ENCODE results near the gene RAD51B. TPM values are rescaled to one million over a fixed set of nuclear protein-coding genes. Genes with fewer than 3 reads are reported as not detected.

The RAD51B gene
- total RNA-seq, 1 experiment from 2014 or later, result 16.7 TPM

DNA sequence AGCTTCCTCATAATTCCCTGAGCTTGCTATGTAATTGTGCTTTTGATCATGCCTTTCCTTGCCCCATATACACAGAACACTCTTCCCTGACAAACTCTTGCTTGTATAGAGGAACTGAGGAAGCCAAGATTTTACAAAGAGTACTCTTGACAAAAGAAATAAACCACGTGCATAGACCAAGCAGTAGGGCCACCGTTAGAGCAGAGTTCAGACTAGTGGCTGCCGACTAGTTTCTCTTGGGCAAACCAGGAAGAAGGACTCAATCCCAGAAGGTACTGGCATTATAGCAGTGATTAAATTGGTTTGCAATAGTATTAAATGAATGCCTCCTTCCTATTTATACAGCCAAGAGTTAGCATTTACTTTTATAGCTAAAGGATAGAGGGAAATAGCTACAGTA, 146.1 kb downstream of the RAD51B start:
- H2AK5ac ChIP-seq (ENCODE audit: insufficient read length, low read length), result no peak overlapping the region
- H3K79me2 ChIP-seq (ENCODE audit: insufficient read depth, low read length), result no peaks in the 10 kb centered on the region
- TF ChIP-seq, protein P1, sequence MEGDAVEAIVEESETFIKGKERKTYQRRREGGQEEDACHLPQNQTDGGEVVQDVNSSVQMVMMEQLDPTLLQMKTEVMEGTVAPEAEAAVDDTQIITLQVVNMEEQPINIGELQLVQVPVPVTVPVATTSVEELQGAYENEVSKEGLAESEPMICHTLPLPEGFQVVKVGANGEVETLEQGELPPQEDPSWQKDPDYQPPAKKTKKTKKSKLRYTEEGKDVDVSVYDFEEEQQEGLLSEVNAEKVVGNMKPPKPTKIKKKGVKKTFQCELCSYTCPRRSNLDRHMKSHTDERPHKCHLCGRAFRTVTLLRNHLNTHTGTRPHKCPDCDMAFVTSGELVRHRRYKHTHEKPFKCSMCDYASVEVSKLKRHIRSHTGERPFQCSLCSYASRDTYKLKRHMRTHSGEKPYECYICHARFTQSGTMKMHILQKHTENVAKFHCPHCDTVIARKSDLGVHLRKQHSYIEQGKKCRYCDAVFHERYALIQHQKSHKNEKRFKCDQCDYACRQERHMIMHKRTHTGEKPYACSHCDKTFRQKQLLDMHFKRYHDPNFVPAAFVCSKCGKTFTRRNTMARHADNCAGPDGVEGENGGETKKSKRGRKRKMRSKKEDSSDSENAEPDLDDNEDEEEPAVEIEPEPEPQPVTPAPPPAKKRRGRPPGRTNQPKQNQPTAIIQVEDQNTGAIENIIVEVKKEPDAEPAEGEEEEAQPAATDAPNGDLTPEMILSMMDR (conservative IDR thresholded peaks at IDR 0.05), result no peak
- no peak overlapping the region for H3K9ac ChIP-seq (ENCODE audit: extremely low read depth, insufficient read length, low read length)
- no peak overlapping the region for H3K23ac ChIP-seq (ENCODE audit: insufficient read length, low read depth, low read length)
- Mint-ChIP-seq H3K4me1 (peaks cover 13 to 14% of the 10 kb centered on the region in 2 experiments), H3K27ac (no peak overlapping the region), H3K36me3 (ENCODE audit: insufficient read depth in 1 of 3, low read depth in 3 of 3) (peaks cover 28 to 31% (median 29%) of the 10 kb centered on the region in 3 experiments), H3K27me3 (ENCODE audit: low read depth) (no peaks in the 10 kb centered on the region; the same call in 1 of the 2 replicates), H3K9me3 (peaks cover 28 to 30% of the 10 kb centered on the region in 2 experiments), H3K4me3 (no peak overlapping the region)
- H3K27me3 ChIP-seq (ENCODE audit: insufficient read depth, low read length), result no peaks in the 10 kb centered on the region
- no peak overlapping the region for H2BK5ac ChIP-seq (ENCODE audit: insufficient read length, low read length)
- H4K8ac ChIP-seq (replicated peaks; ENCODE audit: insufficient read length, low read depth, low read length), result no peak overlapping the region
- H3K18ac ChIP-seq (ENCODE audit: insufficient read length, low read depth, low read length), result no peak overlapping the region
- H3K27ac ChIP-seq (ENCODE audit: insufficient read length, low read depth, low read length), result no peak overlapping the region
- no peak overlapping the region for H3K4me2 ChIP-seq (ENCODE audit: insufficient read depth, insufficient read length, low read length)
- H3K23me2 ChIP-seq (ENCODE audit: insufficient read length, low read depth, low read length, poor library complexity, severe bottlenecking), result no peaks in the 10 kb centered on the region
- no peak overlapping the region for H4K91ac ChIP-seq (ENCODE audit: insufficient read length, low read depth, low read length)
- no peak overlapping the region for H2AFZ ChIP-seq (ENCODE audit: low read length)
- H2BK20ac ChIP-seq (ENCODE audit: low read depth, low read length, poor library complexity, severe bottlenecking), result no peak overlapping the region
- no peak overlapping the region for H4K5ac ChIP-seq (ENCODE audit: insufficient read length, low read depth, low read length)
- H2BK15ac ChIP-seq (ENCODE audit: low read depth, low read length), result no peak overlapping the region
- no peak for DNase-seq
- no peak overlapping the region for H3K14ac ChIP-seq (ENCODE audit: insufficient read depth, low read length)
- H3K9me3 ChIP-seq (ENCODE audit: control insufficient read depth, low read depth, low read length), result no peaks in the 10 kb centered on the region
- no peaks in the 10 kb centered on the region for H3K79me1 ChIP-seq (ENCODE audit: insufficient read depth, low read depth, low read length, poor library complexity, severe bottlenecking)
- no peak overlapping the region for H3K4ac ChIP-seq (ENCODE audit: low read depth, low read length)
- no peak overlapping the region for H2BK120ac ChIP-seq (ENCODE audit: low read depth, low read length, poor library complexity, severe bottlenecking)
- no CpG with 5 or more reads among the region's 3 CpGs for WGBS (ENCODE audit: extremely low coverage, insufficient read length, low lambda C conversion rate)
- H3K4me1 ChIP-seq (ENCODE audit: insufficient read depth, low read length), result no peaks in the 10 kb centered on the region
- H2BK12ac ChIP-seq (ENCODE audit: insufficient read length, low read depth, low read length), result no peak overlapping the region
- no peak overlapping the region for H3K56ac ChIP-seq (ENCODE audit: insufficient read length, low read depth, low read length)
- H3T11ph ChIP-seq (ENCODE audit: low read length), result no peak overlapping the region
- no peaks in the 10 kb centered on the region for H4K20me1 ChIP-seq (ENCODE audit: control insufficient read depth, insufficient read depth, insufficient read length)
